HuH-7.5 (cell line): Measurements from ENCODE around the gene UBXN10.

ENCODE experiments used
- DNase-seq: peaks from one replicate; pipeline ENCODE4 v3.0.0; 2011; ENCODE audit warnings: low spot score

Gene UBXN10

GRCh38 chr1:20183035-20183434 is 2.9 kb upstream of the UBXN10 start:
- no peak for DNase-seq

DNA sequence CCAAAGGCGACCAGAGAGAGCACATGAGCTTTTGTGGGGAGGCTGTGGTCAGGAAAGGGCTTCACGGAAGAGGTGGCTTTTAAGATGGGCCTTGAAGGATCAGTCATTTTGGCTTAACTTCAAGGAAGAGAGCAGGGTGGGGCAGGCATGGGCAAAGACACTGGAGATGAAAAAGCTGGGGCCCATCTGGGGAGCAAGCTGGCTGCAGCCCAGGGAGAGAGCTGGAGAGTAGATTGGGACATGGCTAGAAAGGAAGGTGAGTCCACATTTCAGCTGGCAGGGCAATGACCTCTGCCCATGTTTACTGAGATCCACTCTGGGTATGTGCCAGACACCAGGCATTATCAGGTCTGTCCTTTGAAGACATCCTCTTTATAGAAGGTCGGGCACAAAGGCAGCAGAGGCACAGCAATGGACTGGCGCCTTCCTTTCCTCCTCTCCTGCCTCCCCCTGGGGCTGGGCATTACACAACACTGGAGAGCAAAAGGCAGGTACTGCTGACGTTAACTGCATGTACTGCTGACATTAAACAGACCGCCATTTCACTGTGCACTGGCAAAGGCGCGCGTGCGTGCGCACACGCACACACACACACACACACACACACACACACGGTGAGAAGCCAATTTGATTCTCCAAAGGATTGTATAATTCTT is 2.2 kb upstream of the UBXN10 start:
- no peak for DNase-seq

DNA sequence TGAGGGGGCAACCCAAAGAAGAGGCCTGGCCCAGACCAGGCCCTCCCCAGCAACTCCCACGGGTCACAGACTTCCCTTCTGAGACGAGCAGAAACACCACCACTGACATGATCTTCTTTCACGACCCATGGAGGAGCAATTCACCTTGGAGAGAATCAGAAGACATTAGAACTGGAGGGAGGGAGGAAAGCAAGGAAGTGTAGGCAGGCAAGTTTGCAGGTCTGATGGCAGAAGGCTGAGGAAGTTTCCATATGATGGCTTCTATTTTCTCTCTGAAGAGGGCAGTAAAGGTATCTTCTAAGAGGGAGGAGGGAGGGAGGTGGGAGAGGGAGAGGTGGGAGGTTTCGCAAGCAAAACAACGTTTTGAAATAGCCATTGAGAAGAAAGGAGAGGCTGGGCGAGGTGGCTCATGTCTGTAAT is 1.4 kb upstream of the UBXN10 start:
- DNase-seq, result no peak

- DNase-seq, result no peak
These were observed 681 bp upstream of the UBXN10 start for GRCh38 chr1:20184997-20185833.

DNA sequence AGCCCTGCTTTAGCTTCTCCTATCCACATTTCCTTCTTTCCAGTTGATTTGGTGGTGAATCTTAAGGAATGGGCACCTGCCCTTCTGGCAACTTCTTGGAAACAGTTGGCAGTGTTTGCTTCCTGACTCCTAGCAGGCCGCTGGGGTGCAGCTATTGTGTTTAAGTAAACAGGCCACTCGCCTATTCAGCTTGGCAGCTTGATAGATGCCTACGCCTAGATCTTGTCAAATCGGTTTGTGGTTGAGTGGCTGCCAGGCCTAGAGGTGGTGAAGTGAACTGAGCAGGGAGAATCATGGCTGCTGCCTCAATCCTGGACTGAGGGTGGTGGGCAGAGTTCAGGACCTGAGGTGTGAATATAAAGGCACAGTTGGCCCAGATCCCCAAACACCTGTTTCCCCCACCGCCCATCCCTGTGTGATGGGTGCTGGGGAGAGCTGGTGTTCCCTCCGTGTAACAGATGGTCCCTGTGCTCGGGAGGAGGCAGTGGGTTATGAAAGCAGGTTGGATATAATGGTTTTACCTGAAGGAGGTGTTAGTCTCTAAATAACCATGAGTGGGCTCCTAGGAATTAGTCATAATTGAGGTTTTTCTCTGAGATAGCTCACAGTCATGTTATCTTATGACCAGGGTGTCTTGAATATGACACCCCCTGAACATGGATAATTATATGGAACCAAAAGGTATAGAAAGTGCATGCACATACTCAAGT is 1.4 kb downstream of the UBXN10 start:
- no peak for DNase-seq

- no peak for DNase-seq
These were observed 2.0 kb downstream of the UBXN10 start for GRCh38 chr1:20187813-20188454.

GRCh38 chr1:20188455-20188817 is 2.5 kb downstream of the UBXN10 start:
- no peak for DNase-seq

- DNase-seq, result no peak
These were observed 3.8 kb downstream of the UBXN10 start for GRCh38 chr1:20189664-20190063.

GRCh38 chr1:20190256-20191160 is 4.6 kb downstream of the UBXN10 start:
- DNase-seq, result no peak

GRCh38 chr1:20191266-20191825 is 5.5 kb downstream of the UBXN10 start:
- DNase-seq, result no peak

GRCh38 chr1:20192364-20192763 is 6.5 kb downstream of the UBXN10 start:
- DNase-seq, result no peak

DNA sequence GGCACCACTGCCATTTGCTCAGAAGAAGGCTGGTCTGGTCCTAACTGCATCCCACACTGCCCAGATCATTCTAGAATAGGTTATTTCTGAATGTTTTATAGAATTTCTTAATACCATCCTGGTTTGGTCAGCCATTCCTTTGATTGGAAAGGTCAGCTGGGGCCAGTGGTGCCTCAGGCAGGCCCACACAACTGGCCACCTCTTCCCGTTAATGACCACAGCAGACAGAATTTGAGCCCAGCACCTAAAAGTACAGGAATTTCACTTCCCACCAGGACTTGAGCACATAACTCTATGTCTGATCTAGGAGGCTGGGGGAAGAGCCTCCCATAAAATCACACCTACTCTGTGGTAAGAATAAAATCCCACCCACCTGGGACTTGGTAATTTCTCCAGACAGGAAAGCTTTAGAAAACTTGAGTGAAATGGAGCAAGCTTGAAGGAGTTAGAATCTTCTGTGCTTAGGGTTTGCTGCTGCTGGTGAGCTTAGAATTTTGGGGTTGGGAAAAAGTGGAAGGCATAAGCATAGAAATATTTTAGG is 7.0 kb downstream of the UBXN10 start:
- DNase-seq, result no peak

DNA sequence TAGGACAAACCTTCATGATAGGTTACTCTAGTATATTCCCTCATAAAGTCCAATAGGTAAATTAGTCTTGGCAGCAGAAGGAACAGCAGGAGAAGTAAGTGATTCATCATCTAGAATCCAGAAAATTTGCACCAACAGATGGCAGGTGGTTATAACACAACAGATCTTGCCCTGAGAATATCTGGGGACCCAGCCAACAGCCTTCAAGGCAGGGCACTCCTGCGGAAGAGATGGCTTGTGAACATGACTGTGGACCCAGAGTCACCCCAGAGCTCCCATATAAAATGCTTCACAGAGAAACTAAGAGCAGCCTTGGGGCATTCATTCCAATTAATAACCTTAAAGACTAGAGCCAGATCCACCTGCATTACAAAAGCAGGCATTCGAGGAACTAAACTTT is 8.3 kb downstream of the UBXN10 start:
- no peak for DNase-seq

GRCh38 chr1:20194757-20195461 is 9.0 kb downstream of the UBXN10 start:
- peak; percentile 53 for DNase-seq

- no peak for DNase-seq
These were observed 9.5 kb downstream of the UBXN10 start for GRCh38 chr1:20195462-20195780.

- DNase-seq, result no peak
These were observed 11.5 kb downstream of the UBXN10 start for GRCh38 chr1:20197329-20197791.

DNA sequence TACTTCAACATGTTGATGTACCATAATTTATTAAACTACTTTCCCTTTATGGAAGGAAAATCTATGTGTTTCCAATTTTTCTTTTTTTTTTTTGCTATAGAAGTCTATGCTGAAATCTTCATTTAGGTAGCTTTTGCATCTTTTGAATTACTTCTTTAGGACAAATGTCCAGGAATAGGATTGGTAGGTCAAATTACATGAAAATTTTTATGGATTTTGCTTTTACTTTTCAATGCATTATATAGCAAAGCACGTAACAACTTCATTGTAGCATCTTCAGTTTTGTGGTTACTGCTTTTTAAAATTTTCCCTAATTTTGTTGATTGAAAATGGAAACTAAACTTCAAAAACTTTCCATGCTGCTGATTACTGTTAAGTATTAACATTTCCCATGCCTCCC is 12.4 kb downstream of the UBXN10 start:
- no peak for DNase-seq

DNA sequence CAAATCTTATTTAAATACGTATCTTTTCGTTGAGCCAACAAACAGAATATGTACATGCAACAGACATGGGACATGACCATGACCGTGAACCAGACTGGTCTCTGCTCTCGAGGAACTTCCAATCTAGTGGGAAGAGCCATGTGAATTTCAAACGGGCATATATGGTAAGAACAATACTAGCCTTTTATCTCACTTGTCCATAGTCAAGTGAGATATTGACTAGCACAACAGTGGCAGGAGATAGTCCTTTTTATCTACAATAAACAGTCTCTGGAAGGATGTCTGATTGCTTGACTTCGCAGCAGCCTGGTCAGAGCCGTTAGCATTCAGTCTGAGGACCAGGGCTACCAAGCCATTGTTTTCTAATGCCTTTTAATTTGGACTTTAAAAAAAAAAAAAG is 13.0 kb downstream of the UBXN10 start:
- DNase-seq, result no peak

GRCh38 chr1:20199403-20199802 is 13.5 kb downstream of the UBXN10 start:
- no peak for DNase-seq

GRCh38 chr1:20199840-20200239 is 13.9 kb downstream of the UBXN10 start:
- no peak for DNase-seq
